Measurements from ENCODE around the gene GPR55.

DNA sequence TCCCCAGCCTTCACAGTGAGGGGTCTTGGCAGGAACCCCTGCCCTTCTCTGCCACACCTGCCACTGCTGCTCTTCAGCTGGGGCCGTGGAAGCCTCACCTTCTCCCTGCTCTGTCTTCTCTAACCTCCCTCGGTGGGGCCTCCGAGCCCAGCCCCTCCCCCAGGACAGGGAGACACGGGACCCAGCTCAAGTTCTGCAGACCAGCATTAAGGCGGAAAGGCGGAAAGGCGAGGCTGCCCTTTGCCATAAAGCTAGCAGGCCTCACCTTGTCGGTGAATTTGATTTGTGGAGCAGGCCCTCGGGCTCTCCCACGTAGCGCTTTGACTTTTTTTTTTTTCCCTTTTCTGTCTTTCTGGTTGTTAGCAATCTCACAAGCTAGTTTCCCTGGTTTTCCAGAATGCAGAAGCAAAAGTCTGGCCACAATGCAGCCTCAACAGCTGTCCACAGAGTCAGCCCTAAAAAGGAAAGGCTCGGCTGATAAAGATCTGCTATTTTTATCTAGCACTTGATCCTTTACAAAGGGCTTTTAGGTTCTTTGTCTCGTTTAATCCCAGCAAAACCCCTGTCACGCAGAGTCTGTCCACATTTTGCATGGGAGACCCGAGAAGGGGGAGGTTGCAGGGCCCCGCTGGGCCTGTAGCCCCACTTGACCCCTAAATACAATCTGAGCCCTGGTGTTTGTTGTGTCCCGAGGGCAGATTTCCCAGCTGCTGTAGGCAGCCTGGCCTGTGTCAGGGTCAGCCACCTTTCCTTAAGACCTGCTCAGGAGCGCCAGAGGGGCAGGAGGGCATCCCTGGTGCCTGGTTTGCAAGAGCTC is 54.3 kb downstream of the GPR55 start:
- TF ChIP-seq, protein P1, sequence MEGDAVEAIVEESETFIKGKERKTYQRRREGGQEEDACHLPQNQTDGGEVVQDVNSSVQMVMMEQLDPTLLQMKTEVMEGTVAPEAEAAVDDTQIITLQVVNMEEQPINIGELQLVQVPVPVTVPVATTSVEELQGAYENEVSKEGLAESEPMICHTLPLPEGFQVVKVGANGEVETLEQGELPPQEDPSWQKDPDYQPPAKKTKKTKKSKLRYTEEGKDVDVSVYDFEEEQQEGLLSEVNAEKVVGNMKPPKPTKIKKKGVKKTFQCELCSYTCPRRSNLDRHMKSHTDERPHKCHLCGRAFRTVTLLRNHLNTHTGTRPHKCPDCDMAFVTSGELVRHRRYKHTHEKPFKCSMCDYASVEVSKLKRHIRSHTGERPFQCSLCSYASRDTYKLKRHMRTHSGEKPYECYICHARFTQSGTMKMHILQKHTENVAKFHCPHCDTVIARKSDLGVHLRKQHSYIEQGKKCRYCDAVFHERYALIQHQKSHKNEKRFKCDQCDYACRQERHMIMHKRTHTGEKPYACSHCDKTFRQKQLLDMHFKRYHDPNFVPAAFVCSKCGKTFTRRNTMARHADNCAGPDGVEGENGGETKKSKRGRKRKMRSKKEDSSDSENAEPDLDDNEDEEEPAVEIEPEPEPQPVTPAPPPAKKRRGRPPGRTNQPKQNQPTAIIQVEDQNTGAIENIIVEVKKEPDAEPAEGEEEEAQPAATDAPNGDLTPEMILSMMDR (IDR thresholded peaks at IDR 0.05) = no peak
- TF ChIP-seq POLR2A (IDR thresholded peaks at IDR 0.05) = no peak
